Neural progenitor cell (in vitro differentiated cells): ENCODE measurements around the gene DHRS7. TPM values are rescaled to one million over a fixed set of nuclear protein-coding genes. Genes with fewer than 3 reads are reported as not detected.

Source experiments
- DNase-seq: peaks from one replicate; pipeline ENCODE4 v3.0.0-alpha.2; 2016; ENCODE audit warnings: low spot score
- H2AFZ ChIP-seq: fragments of 200-600 bp; sonication (generic); replicated peaks from 2 replicates; pipeline ENCODE4 v1.6.1; 2016; ENCODE audit warnings: antibody characterized with exemption
- H3F3A ChIP-seq: fragments of 200-600 bp; sonication (generic); 2 replicates; pipeline ENCODE4 v1.6.1; 2016; ENCODE audit warnings: antibody characterized with exemption, low read depth
- H3K27ac ChIP-seq: fragments of 200-600 bp; sonication (generic); 2 replicates; pipeline ENCODE4 v1.5.1; 2016; ENCODE audit warnings: mild to moderate bottlenecking
- H3K27me3 ChIP-seq: fragments of 200-600 bp; sonication (generic); 2 replicates; pipeline ENCODE4 v1.6.1; 2016; ENCODE audit warnings: mild to moderate bottlenecking, moderate library complexity
- H3K36me3 ChIP-seq: fragments of 200-600 bp; sonication (generic); 2 replicates; pipeline ENCODE4 v1.5.1; 2016
- H3K4me1 ChIP-seq: fragments of 200-600 bp; sonication (generic); 2 replicates; pipeline ENCODE4 v1.6.1; 2016; ENCODE audit warnings: mixed run types
- H3K4me2 ChIP-seq: fragments of 200-600 bp; sonication (generic); 2 replicates; pipeline ENCODE4 v1.6.1; 2016
- H3K4me3 ChIP-seq: fragments of 200-600 bp; sonication (generic); 2 replicates; pipeline ENCODE4 v1.5.1; 2016
- H3K79me2 ChIP-seq: fragments of 200-600 bp; sonication (generic); 2 replicates; pipeline ENCODE4 v1.6.1; 2016; ENCODE audit warnings: low read depth
- H3K9ac ChIP-seq: fragments of 200-600 bp; sonication (generic); 2 replicates; pipeline ENCODE4 v1.6.1; 2016
- H3K9me3 ChIP-seq: fragments of 200-600 bp; sonication (generic); 2 replicates; pipeline ENCODE4 v1.5.1; 2016; ENCODE audit warnings: low read depth
- H4K20me1 ChIP-seq: fragments of 200-600 bp; sonication (generic); 2 replicates; pipeline ENCODE4 v1.6.1; 2016; ENCODE audit warnings: low read depth
- H3K27ac Mint-ChIP-seq: 3 replicates; pipeline ENCODE4 v1.8.0; 2021; ENCODE audit warnings: mixed read lengths
- H3K27me3 Mint-ChIP-seq: 2 replicates; pipeline ENCODE4 v1.8.0; 2022; ENCODE audit warnings: low read depth, mild to moderate bottlenecking, inconsistent platforms, moderate library complexity, mixed read lengths; ENCODE audit not compliant: insufficient read depth
- H3K36me3 Mint-ChIP-seq: 3 replicates; pipeline ENCODE4 v1.8.0; 2021; ENCODE audit warnings: mixed read lengths
- H3K4me1 Mint-ChIP-seq: 3 replicates; pipeline ENCODE4 v1.8.0; 2021; ENCODE audit warnings: mixed read lengths
- H3K4me3 Mint-ChIP-seq: 3 replicates; pipeline ENCODE4 v1.8.0; 2021; ENCODE audit warnings: mild to moderate bottlenecking, moderate library complexity, mixed read lengths
- H3K9me3 Mint-ChIP-seq: 3 replicates; pipeline ENCODE4 v1.8.0; 2020; ENCODE audit warnings: mixed read lengths
- EZH2 ChIP-seq: fragments of 200-600 bp; sonication (generic); IDR thresholded peaks from 2 replicates; pipeline ENCODE4 v1.6.1; 2017; ENCODE audit warnings: antibody characterized with exemption, mild to moderate bottlenecking, moderate library complexity
- EZH2phosphoT487 ChIP-seq: fragments of 200-600 bp; sonication (generic); IDR thresholded peaks from 2 replicates; pipeline ENCODE4 v1.6.1; 2017; ENCODE audit warnings: antibody characterized with exemption
- total RNA-seq: library from RNA; depleted of rRNA; stranded (reverse); fragments of >200 nt; gene quantifications from 2 replicates; pipeline ENCODE4 v1.2.3, GENCODE V29; 2015; ENCODE audit warnings: low replicate concordance
- TF ChIP-seq, protein P1 (sequence below): fragments of 200-600 bp; sonication (generic); IDR thresholded peaks from 2 replicates; pipeline ENCODE4 v1.5.1; 2017; ENCODE audit warnings: antibody characterized with exemption, mild to moderate bottlenecking

The DHRS7 gene
- total RNA-seq, 1 donor from 2014 or later: 47.8 TPM

DNA sequence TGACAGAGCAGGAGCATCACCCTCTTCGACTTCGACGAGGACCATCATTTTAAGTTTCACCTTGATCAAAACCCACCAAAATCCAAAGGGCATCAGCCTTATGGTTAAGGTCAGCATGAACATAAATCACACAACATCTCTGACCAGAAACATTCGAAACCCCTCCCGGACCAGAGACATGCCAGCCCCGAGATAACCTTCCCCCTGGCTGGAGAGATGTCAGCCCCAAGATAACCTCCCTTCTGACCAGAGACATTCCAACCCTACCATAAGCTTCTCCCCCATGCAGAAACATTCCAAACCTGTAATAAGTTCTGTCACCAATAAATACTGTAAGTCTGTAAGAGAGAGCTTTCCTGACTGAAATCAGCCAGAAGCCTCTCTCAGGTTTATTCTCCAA lies 67.2 kb downstream of the DHRS7 start:
- H4K20me1 ChIP-seq: peaks cover 31% of the 10 kb centered on the region
- no peak overlapping the region for H3K4me2 ChIP-seq
- no peaks in the 10 kb centered on the region for H3F3A ChIP-seq
- Mint-ChIP-seq H3K4me1 (peaks cover 18% of the 10 kb centered on the region), H3K36me3 (peaks cover 56% of the 10 kb centered on the region), H3K9me3 (peaks cover 37% of the 10 kb centered on the region), H3K4me3 (no peak overlapping the region), H3K27ac (no peak overlapping the region), H3K27me3 (no peaks in the 10 kb centered on the region)
- H3K9ac ChIP-seq: no peak overlapping the region
- H3K79me2 ChIP-seq: peaks cover 100% of the 10 kb centered on the region
- no peak overlapping the region for H2AFZ ChIP-seq
- no peaks in the 10 kb centered on the region for H3K9me3 ChIP-seq
- H3K36me3 ChIP-seq: no peaks in the 10 kb centered on the region
- no peak for DNase-seq
- TF ChIP-seq, protein P1, sequence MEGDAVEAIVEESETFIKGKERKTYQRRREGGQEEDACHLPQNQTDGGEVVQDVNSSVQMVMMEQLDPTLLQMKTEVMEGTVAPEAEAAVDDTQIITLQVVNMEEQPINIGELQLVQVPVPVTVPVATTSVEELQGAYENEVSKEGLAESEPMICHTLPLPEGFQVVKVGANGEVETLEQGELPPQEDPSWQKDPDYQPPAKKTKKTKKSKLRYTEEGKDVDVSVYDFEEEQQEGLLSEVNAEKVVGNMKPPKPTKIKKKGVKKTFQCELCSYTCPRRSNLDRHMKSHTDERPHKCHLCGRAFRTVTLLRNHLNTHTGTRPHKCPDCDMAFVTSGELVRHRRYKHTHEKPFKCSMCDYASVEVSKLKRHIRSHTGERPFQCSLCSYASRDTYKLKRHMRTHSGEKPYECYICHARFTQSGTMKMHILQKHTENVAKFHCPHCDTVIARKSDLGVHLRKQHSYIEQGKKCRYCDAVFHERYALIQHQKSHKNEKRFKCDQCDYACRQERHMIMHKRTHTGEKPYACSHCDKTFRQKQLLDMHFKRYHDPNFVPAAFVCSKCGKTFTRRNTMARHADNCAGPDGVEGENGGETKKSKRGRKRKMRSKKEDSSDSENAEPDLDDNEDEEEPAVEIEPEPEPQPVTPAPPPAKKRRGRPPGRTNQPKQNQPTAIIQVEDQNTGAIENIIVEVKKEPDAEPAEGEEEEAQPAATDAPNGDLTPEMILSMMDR: no peak
- TF ChIP-seq EZH2: no peak
- no peak for TF ChIP-seq EZH2phosphoT487
- H3K4me3 ChIP-seq: no peak overlapping the region
- peaks cover 19% of the 10 kb centered on the region for H3K4me1 ChIP-seq
- no peaks in the 10 kb centered on the region for H3K27me3 ChIP-seq
- no peak overlapping the region for H3K27ac ChIP-seq

DNA sequence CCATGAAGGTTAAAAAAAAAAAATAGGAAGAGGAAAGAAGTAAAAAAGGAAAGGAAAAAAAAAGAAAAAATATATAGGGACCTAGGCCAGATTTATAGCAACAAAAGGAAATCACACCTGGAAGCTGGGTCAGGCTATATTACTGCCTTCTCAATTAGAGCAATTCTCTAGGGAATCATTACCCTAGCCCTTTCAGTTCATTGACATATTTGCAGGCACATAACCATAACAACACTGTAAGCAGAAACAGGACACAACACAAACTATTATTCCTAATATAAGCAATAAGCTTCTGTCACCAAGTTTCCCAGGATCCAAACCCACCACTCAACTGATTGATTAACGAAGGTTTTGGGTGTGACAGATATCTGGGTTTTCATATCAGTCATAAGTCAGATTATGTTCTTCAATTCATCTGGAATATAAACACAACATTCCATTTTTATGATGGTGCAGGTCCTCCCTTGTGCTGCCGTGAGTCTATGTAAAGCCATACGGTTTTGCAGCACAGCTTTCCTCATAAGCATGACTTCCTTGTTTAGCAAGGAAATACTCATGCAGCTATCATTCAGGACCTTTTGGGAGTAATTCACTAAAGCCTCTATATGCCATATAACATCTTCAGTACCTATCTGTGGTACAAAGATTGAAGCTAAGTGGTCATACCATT lies 69.3 kb downstream of the DHRS7 start:
- Mint-ChIP-seq H3K27me3 (no peaks in the 10 kb centered on the region), H3K4me3 (no peak overlapping the region), H3K36me3 (peaks cover 40% of the 10 kb centered on the region), H3K9me3 (peaks cover 25% of the 10 kb centered on the region), H3K4me1 (peaks cover 24% of the 10 kb centered on the region), H3K27ac (no peak overlapping the region)
- no peak overlapping the region for H3K9ac ChIP-seq
- H2AFZ ChIP-seq: no peak overlapping the region
- peaks cover 9% of the 10 kb centered on the region for H3F3A ChIP-seq
- peaks cover 88% of the 10 kb centered on the region for H3K79me2 ChIP-seq
- H3K9me3 ChIP-seq: no peaks in the 10 kb centered on the region
- H3K27me3 ChIP-seq: no peaks in the 10 kb centered on the region
- H3K4me2 ChIP-seq: no peak overlapping the region
- no peak for DNase-seq
- H3K27ac ChIP-seq: no peak overlapping the region
- peaks cover 19% of the 10 kb centered on the region for H3K4me1 ChIP-seq
- no peak overlapping the region for H3K4me3 ChIP-seq
- TF ChIP-seq, protein P1: no peak
- no peak for TF ChIP-seq EZH2phosphoT487
- no peak for TF ChIP-seq EZH2
- H3K36me3 ChIP-seq: no peaks in the 10 kb centered on the region
- peaks cover 31% of the 10 kb centered on the region for H4K20me1 ChIP-seq

DNA sequence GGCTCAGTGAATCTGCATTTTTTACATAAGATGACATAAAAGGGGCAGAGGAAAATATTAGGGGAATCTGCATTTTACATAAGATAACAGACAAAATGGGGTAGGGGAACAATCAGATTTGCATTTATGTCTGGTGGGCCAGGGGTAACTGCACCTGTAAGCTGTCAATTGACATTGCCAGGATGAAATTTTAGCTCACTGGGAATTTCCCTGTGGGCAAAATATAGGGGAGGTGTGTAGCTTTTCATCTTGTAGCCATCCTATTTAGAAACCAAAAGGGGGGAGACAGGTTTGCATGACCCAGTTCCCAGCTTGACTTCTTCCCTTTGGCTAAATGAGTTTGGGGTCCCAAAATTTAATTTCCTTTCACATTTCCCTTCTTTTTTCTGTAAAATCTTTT lies 70.0 kb downstream of the DHRS7 start:
- Histone ChIP-seq H2AFZ (no peak overlapping the region), H3K9me3 (no peaks in the 10 kb centered on the region), H3K4me1 (peaks cover 19% of the 10 kb centered on the region), H3K27ac (no peak overlapping the region), H3K79me2 (peaks cover 81% of the 10 kb centered on the region), H3K36me3 (no peaks in the 10 kb centered on the region), H3K4me3 (no peak overlapping the region), H3K9ac (no peak overlapping the region), H3K27me3 (no peaks in the 10 kb centered on the region), H3K4me2 (peak overlapping the region; percentile 90), H3F3A (peaks cover 9% of the 10 kb centered on the region), H4K20me1 (peaks cover 31% of the 10 kb centered on the region)
- H3K4me1 Mint-ChIP-seq: peaks cover 29% of the 10 kb centered on the region
- DNase-seq: no peak
- no peaks in the 10 kb centered on the region for H3K27me3 Mint-ChIP-seq
- no peak overlapping the region for H3K27ac Mint-ChIP-seq
- peaks cover 36% of the 10 kb centered on the region for H3K36me3 Mint-ChIP-seq
- TF ChIP-seq, protein P1: no peak
- TF ChIP-seq EZH2phosphoT487: no peak
- no peak for TF ChIP-seq EZH2
- peaks cover 21% of the 10 kb centered on the region for H3K9me3 Mint-ChIP-seq
- H3K4me3 Mint-ChIP-seq: peak overlapping the region; percentile 15
